ENCODE results near the gene NPBWR2. TPM values are rescaled to one million over a fixed set of nuclear protein-coding genes. Genes with fewer than 3 reads are reported as not detected.
A peak's percentile ranks its signal among the peaks of the same experiment; 100 is the strongest.

Gene NPBWR2
- total and polyA plus RNA-seq, 2 experiments from 2014 or later, result not detected

GRCh38 chr20:64111841-64112641 is 4.7 kb upstream of the NPBWR2 start (continued):
- TF ChIP-seq, protein P1, sequence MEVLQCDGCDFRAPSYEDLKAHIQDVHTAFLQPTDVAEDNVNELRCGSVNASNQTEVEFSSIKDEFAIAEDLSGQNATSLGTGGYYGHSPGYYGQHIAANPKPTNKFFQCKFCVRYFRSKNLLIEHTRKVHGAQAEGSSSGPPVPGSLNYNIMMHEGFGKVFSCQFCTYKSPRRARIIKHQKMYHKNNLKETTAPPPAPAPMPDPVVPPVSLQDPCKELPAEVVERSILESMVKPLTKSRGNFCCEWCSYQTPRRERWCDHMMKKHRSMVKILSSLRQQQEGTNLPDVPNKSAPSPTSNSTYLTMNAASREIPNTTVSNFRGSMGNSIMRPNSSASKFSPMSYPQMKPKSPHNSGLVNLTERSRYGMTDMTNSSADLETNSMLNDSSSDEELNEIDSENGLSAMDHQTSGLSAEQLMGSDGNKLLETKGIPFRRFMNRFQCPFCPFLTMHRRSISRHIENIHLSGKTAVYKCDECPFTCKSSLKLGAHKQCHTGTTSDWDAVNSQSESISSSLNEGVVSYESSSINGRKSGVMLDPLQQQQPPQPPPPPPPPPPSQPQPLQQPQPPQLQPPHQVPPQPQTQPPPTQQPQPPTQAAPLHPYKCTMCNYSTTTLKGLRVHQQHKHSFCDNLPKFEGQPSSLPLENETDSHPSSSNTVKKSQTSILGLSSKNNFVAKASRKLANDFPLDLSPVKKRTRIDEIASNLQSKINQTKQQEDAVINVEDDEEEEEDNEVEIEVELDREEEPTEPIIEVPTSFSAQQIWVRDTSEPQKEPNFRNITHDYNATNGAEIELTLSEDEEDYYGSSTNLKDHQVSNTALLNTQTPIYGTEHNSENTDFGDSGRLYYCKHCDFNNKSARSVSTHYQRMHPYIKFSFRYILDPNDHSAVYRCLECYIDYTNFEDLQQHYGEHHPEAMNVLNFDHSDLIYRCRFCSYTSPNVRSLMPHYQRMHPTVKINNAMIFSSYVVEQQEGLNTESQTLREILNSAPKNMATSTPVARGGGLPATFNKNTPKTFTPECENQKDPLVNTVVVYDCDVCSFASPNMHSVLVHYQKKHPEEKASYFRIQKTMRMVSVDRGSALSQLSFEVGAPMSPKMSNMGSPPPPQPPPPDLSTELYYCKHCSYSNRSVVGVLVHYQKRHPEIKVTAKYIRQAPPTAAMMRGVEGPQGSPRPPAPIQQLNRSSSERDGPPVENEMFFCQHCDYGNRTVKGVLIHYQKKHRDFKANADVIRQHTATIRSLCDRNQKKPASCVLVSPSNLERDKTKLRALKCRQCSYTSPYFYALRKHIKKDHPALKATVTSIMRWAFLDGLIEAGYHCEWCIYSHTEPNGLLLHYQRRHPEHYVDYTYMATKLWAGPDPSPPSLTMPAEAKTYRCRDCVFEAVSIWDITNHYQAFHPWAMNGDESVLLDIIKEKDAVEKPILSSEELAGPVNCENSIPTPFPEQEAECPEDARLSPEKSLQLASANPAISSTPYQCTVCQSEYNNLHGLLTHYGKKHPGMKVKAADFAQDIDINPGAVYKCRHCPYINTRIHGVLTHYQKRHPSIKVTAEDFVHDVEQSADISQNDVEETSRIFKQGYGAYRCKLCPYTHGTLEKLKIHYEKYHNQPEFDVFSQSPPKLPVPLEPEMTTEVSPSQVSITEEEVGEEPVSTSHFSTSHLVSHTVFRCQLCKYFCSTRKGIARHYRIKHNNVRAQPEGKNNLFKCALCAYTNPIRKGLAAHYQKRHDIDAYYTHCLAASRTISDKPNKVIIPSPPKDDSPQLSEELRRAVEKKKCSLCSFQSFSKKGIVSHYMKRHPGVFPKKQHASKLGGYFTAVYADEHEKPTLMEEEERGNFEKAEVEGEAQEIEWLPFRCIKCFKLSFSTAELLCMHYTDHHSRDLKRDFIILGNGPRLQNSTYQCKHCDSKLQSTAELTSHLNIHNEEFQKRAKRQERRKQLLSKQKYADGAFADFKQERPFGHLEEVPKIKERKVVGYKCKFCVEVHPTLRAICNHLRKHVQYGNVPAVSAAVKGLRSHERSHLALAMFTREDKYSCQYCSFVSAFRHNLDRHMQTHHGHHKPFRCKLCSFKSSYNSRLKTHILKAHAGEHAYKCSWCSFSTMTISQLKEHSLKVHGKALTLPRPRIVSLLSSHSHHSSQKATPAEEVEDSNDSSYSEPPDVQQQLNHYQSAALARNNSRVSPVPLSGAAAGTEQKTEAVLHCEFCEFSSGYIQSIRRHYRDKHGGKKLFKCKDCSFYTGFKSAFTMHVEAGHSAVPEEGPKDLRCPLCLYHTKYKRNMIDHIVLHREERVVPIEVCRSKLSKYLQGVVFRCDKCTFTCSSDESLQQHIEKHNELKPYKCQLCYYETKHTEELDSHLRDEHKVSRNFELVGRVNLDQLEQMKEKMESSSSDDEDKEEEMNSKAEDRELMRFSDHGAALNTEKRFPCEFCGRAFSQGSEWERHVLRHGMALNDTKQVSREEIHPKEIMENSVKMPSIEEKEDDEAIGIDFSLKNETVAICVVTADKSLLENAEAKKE (CRISPR knock-in tag; IDR thresholded peaks at IDR 0.05), result no peak
- no peak for TF ChIP-seq ETS1 (IDR thresholded peaks at IDR 0.05)
- no peak for TF ChIP-seq CREB1 (CRISPR knock-in tag; IDR thresholded peaks at IDR 0.05; ENCODE audit: low read depth)
- TF ChIP-seq EZH2 (IDR thresholded peaks at IDR 0.05; ENCODE audit: low read depth, unreplicated experiment), result no peak

GRCh38 chr20:64110411-64111068 is 3.2 kb upstream of the NPBWR2 start:
- no peak overlapping the region for H3K4me2 ChIP-seq
- H3K4me1 Mint-ChIP-seq, result no peaks in the 10 kb centered on the region; the same call in 2 of the 3 replicates
- H3K79me2 ChIP-seq (replicated peaks; ENCODE audit: insufficient read depth), result no peaks in the 10 kb centered on the region
- H3K27me3 ChIP-seq (ENCODE audit: insufficient read depth), result no peaks in the 10 kb centered on the region
- ATAC-seq, result no peak
- no peaks in the 10 kb centered on the region for H4K20me1 ChIP-seq (replicated peaks; ENCODE audit: insufficient read depth)
- no peak overlapping the region for H3K4me3 ChIP-seq
- no peaks in the 10 kb centered on the region for H3K9me2 ChIP-seq (ENCODE audit: insufficient read depth)
- H3K36me3 Mint-ChIP-seq (ENCODE audit: low read depth), result no peaks in the 10 kb centered on the region
- no peaks in the 10 kb centered on the region for H3F3A ChIP-seq (replicated peaks; ENCODE audit: low read depth)
- no peaks in the 10 kb centered on the region for H3K36me3 ChIP-seq (ENCODE audit: insufficient read depth)
- H3K9me3 Mint-ChIP-seq, result no peaks in the 10 kb centered on the region; the same call in 2 of the 3 replicates
- H3K27me3 Mint-ChIP-seq (ENCODE audit: insufficient read depth, low read depth, poor library complexity), result peaks cover 7% of the 10 kb centered on the region
- DNase-seq (ENCODE audit: low spot score), result peak; percentile 0
- no peak overlapping the region for H3K4me3 Mint-ChIP-seq
- H2AFZ ChIP-seq, result no peak overlapping the region
- H3K27ac Mint-ChIP-seq, result no peak overlapping the region
- H3K27ac ChIP-seq (ENCODE audit: low read depth), result no peak overlapping the region
- H3K4me1 ChIP-seq (ENCODE audit: insufficient read depth), result no peaks in the 10 kb centered on the region
- TF ChIP-seq NANOG (IDR thresholded peaks at IDR 0.05; ENCODE audit: borderline replicate concordance), result no peak
- no peak for TF ChIP-seq CTCF (conservative IDR thresholded peaks at IDR 0.05; ENCODE audit: low read depth in 2 of 2)
- TF ChIP-seq REST (IDR thresholded peaks at IDR 0.05; ENCODE audit: unreplicated experiment), result no peak
- TF ChIP-seq JUNB (IDR thresholded peaks at IDR 0.05; ENCODE audit: unreplicated experiment), result no peak
- TF ChIP-seq ZNF114 (CRISPR knock-in tag; IDR thresholded peaks at IDR 0.05), result no peak
- no peak for TF ChIP-seq ZNF331 (CRISPR knock-in tag; IDR thresholded peaks at IDR 0.05; ENCODE audit: low read depth)

All from GM23338 (cell line).